Karpas-422 (cell line): Measurements from ENCODE around the gene RAB33B. TPM values are rescaled to one million over a fixed set of nuclear protein-coding genes. Genes with fewer than 3 reads are reported as not detected.
"Not testable (repeated sequence)": the region's sequence is repeated elsewhere in the genome, so short reads cannot be mapped to it uniquely, and the experiment has no call there.

Source experiments
- DNase-seq: peaks from one replicate; pipeline ENCODE4 v3.0.0-alpha.2; 2015
- H2AFZ ChIP-seq: fragments of 200-600 bp; sonication (generic); 2 replicates; pipeline ENCODE4 v1.6.1; 2014; ENCODE audit warnings: antibody characterized with exemption, low read length, mixed read lengths
- H3K27ac ChIP-seq: fragments of 200-600 bp; sonication (generic); 2 replicates; pipeline ENCODE4 v1.5.1; 2014; ENCODE audit warnings: mild to moderate bottlenecking, low read length, moderate library complexity
- H3K27me3 ChIP-seq: fragments of 200-600 bp; sonication (generic); 2 replicates; pipeline ENCODE4 v1.6.1; 2014; ENCODE audit warnings: low read length, mixed read lengths
- H3K36me3 ChIP-seq: fragments of 200-600 bp; sonication (generic); 2 replicates; pipeline ENCODE4 v1.6.1; 2014; ENCODE audit warnings: low read length, mixed read lengths; ENCODE audit not compliant: insufficient read depth
- H3K4me1 ChIP-seq: fragments of 200-600 bp; sonication (generic); 2 replicates; pipeline ENCODE4 v1.6.1; 2014; ENCODE audit warnings: mild to moderate bottlenecking, low read length, mixed read lengths
- H3K4me2 ChIP-seq: fragments of 200-600 bp; sonication (generic); 2 replicates; pipeline ENCODE4 v1.6.1; 2014; ENCODE audit warnings: low read length, low read depth, mild to moderate bottlenecking; ENCODE audit not compliant: poor library complexity, severe bottlenecking
- H3K4me3 ChIP-seq: fragments of 200-600 bp; sonication (generic); 2 replicates; pipeline ENCODE4 v1.5.1; 2014; ENCODE audit warnings: mild to moderate bottlenecking, antibody characterized with exemption, low read length, mixed read lengths
- H3K79me2 ChIP-seq: fragments of 200-600 bp; sonication (generic); 2 replicates; pipeline ENCODE4 v1.6.1; 2014; ENCODE audit warnings: mild to moderate bottlenecking, low read length, mixed read lengths
- H3K9ac ChIP-seq: fragments of 200-600 bp; sonication (generic); 2 replicates; pipeline ENCODE4 v1.6.0; 2014; ENCODE audit warnings: low read length
- H3K9me2 ChIP-seq: fragments of 200-600 bp; sonication (generic), shearing (Covaris generic); replicated peaks from 2 replicates; pipeline ENCODE4 v1.6.0; 2014; ENCODE audit warnings: mild to moderate bottlenecking, low read length, moderate library complexity; ENCODE audit not compliant: insufficient read depth
- H3K9me3 ChIP-seq: fragments of 300-700, 200-600 bp; sonication (generic); 2 replicates; pipeline ENCODE4 v1.6.1; 2014; ENCODE audit warnings: low read length, mixed read lengths
- H4K20me1 ChIP-seq: fragments of 200-600 bp; sonication (generic); 2 replicates; pipeline ENCODE4 v1.6.1; 2014; ENCODE audit warnings: mild to moderate bottlenecking, antibody characterized with exemption, low read length, low read depth; ENCODE audit not compliant: insufficient read depth
- total RNA-seq: library from RNA; depleted of rRNA; stranded (reverse); fragments of >200 nt; shearing (Covaris generic); gene quantifications from 2 replicates; pipeline ENCODE4 v1.2.3, GENCODE V29; 2014; ENCODE audit warnings: low replicate concordance

RAB33B gene
- total RNA-seq, 1 experiment from 2014 or later, result 17.2 TPM

- H3K9ac ChIP-seq, H3K9me3 ChIP-seq, H3K9me2 ChIP-seq, H3K4me2 ChIP-seq, H4K20me1 ChIP-seq, H3K27me3 ChIP-seq, H3K4me1 ChIP-seq, H3K4me3 ChIP-seq, DNase-seq, H2AFZ ChIP-seq, H3K27ac ChIP-seq: not testable (repeated sequence)
- H3K36me3 ChIP-seq, result peaks cover 22% of the 10 kb centered on the region
- H3K79me2 ChIP-seq, result peaks cover 86% of the 10 kb centered on the region
Observed at GRCh38 chr4:139468756-139469155, 14.8 kb downstream of the RAB33B start.

- Histone ChIP-seq H3K4me1 (no peaks in the 10 kb centered on the region), H3K4me2 (no peak overlapping the region), H3K9me3 (peaks cover 6% of the 10 kb centered on the region; the same call in 1 of the 2 replicates), H3K27me3 (no peaks in the 10 kb centered on the region), H2AFZ (no peak overlapping the region), H3K36me3 (peaks cover 22% of the 10 kb centered on the region), H3K79me2 (peaks cover 83% of the 10 kb centered on the region), H3K4me3 (no peak overlapping the region), H3K27ac (no peak overlapping the region), H4K20me1 (no peaks in the 10 kb centered on the region), H3K9me2 (no peaks in the 10 kb centered on the region), H3K9ac (no peak overlapping the region)
- DNase-seq, result no peak
Observed at GRCh38 chr4:139469216-139469615, 15.3 kb downstream of the RAB33B start.

- Histone ChIP-seq H4K20me1 (no peaks in the 10 kb centered on the region), H3K4me1 (no peaks in the 10 kb centered on the region), H3K4me2 (no peak overlapping the region), H3K9ac (no peak overlapping the region), H3K27me3 (no peaks in the 10 kb centered on the region), H2AFZ (no peak overlapping the region), H3K36me3 (peaks cover 22% of the 10 kb centered on the region), H3K27ac (no peak overlapping the region), H3K79me2 (peaks cover 82% of the 10 kb centered on the region), H3K9me2 (no peaks in the 10 kb centered on the region), H3K4me3 (no peak overlapping the region), H3K9me3 (peaks cover 6% of the 10 kb centered on the region; the same call in 1 of the 2 replicates)
- DNase-seq, result no peak
Observed at GRCh38 chr4:139469869-139470268, 15.9 kb downstream of the RAB33B start.

GRCh38 chr4:139470295-139470694 is 16.4 kb downstream of the RAB33B start:
- no peak overlapping the region for H2AFZ ChIP-seq
- H4K20me1 ChIP-seq, result no peaks in the 10 kb centered on the region
- no peak overlapping the region for H3K4me3 ChIP-seq
- peaks cover 6% of the 10 kb centered on the region; the same call in 1 of the 2 replicates for H3K9me3 ChIP-seq
- peaks cover 22% of the 10 kb centered on the region for H3K36me3 ChIP-seq
- no peaks in the 10 kb centered on the region for H3K9me2 ChIP-seq
- H3K9ac ChIP-seq, result no peak overlapping the region
- no peaks in the 10 kb centered on the region for H3K27me3 ChIP-seq
- H3K4me1 ChIP-seq, result no peaks in the 10 kb centered on the region
- no peak overlapping the region for H3K27ac ChIP-seq
- H3K79me2 ChIP-seq, result peaks cover 82% of the 10 kb centered on the region
- no peak for DNase-seq
- no peak overlapping the region for H3K4me2 ChIP-seq

GRCh38 chr4:139470997-139471665 is 17.2 kb downstream of the RAB33B start:
- no peak overlapping the region for H3K27ac ChIP-seq
- no peak overlapping the region for H3K9ac ChIP-seq
- no peaks in the 10 kb centered on the region for H3K27me3 ChIP-seq
- peaks cover 22% of the 10 kb centered on the region for H3K36me3 ChIP-seq
- H4K20me1 ChIP-seq, result no peaks in the 10 kb centered on the region
- H3K9me2 ChIP-seq, result no peaks in the 10 kb centered on the region
- peaks cover 77% of the 10 kb centered on the region for H3K79me2 ChIP-seq
- H3K4me1 ChIP-seq, result no peaks in the 10 kb centered on the region
- DNase-seq, result no peak
- H3K9me3 ChIP-seq, result peaks cover 6% of the 10 kb centered on the region; the same call in 1 of the 2 replicates
- H3K4me2 ChIP-seq, result no peak overlapping the region
- no peak overlapping the region for H2AFZ ChIP-seq
- H3K4me3 ChIP-seq, result no peak overlapping the region

- H3K79me2 ChIP-seq, result peaks cover 59% of the 10 kb centered on the region
- H3K9me3 ChIP-seq, result peaks cover 6% of the 10 kb centered on the region; the same call in 1 of the 2 replicates
- no peak overlapping the region for H3K9ac ChIP-seq
- DNase-seq, result no peak
- H2AFZ ChIP-seq, result no peak overlapping the region
- H3K36me3 ChIP-seq, result peaks cover 22% of the 10 kb centered on the region
- H3K27ac ChIP-seq, result no peak overlapping the region
- H3K4me2 ChIP-seq, result no peak overlapping the region
- H3K4me1 ChIP-seq, result no peaks in the 10 kb centered on the region
- no peaks in the 10 kb centered on the region for H4K20me1 ChIP-seq
- no peak overlapping the region for H3K4me3 ChIP-seq
- H3K9me2 ChIP-seq, result no peaks in the 10 kb centered on the region
- H3K27me3 ChIP-seq, result no peaks in the 10 kb centered on the region
Observed at GRCh38 chr4:139472852-139473251, 18.9 kb downstream of the RAB33B start.

GRCh38 chr4:139476363-139476762 is 22.4 kb downstream of the RAB33B start:
- peaks cover 22% of the 10 kb centered on the region for H3K36me3 ChIP-seq
- no peaks in the 10 kb centered on the region for H3K9me2 ChIP-seq
- DNase-seq, result no peak
- H3K9me3 ChIP-seq, result no peaks in the 10 kb centered on the region
- H3K9ac ChIP-seq, result no peak overlapping the region
- H3K4me2 ChIP-seq, result no peak overlapping the region
- no peak overlapping the region for H3K27ac ChIP-seq
- no peaks in the 10 kb centered on the region for H4K20me1 ChIP-seq
- peaks cover 24% of the 10 kb centered on the region for H3K79me2 ChIP-seq
- H3K27me3 ChIP-seq, result no peaks in the 10 kb centered on the region
- no peak overlapping the region for H2AFZ ChIP-seq
- H3K4me3 ChIP-seq, result no peak overlapping the region
- H3K4me1 ChIP-seq, result no peaks in the 10 kb centered on the region

GRCh38 chr4:139481465-139481864 is 27.5 kb downstream of the RAB33B start:
- H2AFZ ChIP-seq, result no peak overlapping the region
- H3K9me3 ChIP-seq, result no peaks in the 10 kb centered on the region
- H3K36me3 ChIP-seq, result no peaks in the 10 kb centered on the region
- no peaks in the 10 kb centered on the region for H4K20me1 ChIP-seq
- no peak overlapping the region for H3K9ac ChIP-seq
- H3K4me1 ChIP-seq, result 0 out of 2 replicates have a peak, but pooled peaks cover 2% of the 10 kb centered on the region
- no peak overlapping the region for H3K27ac ChIP-seq
- H3K27me3 ChIP-seq, result no peaks in the 10 kb centered on the region
- H3K4me2 ChIP-seq, result no peak overlapping the region
- H3K4me3 ChIP-seq, result no peak overlapping the region
- no peaks in the 10 kb centered on the region for H3K9me2 ChIP-seq
- no peaks in the 10 kb centered on the region for H3K79me2 ChIP-seq
- DNase-seq, result no peak
